CD4-positive, alpha-beta T cell treated with Interleukin-17A for 4 hours (primary cell): ENCODE data around the gene GTF2F1.
"Not testable (repeated sequence)": the region's sequence is repeated elsewhere in the genome, so short reads cannot be mapped to it uniquely, and the experiment has no call there.

Experiments used
- DNase-seq: peaks from one replicate; pipeline ENCODE4 v3.0.0-alpha.2; 2020; ENCODE audit warnings: mixed read lengths

Gene GTF2F1

GRCh38 chr19:6416658-6417405, 23.9 kb upstream of the GTF2F1 start:
- no peak for DNase-seq

GRCh38 chr19:6415591-6416190, 22.7 kb upstream of the GTF2F1 start:
- DNase-seq, result no peak

GRCh38 chr19:6414793-6415590, 22.0 kb upstream of the GTF2F1 start:
- no peak for DNase-seq

- no peak for DNase-seq
Measured at GRCh38 chr19:6413721-6414643, 21.0 kb upstream of the GTF2F1 start.

GRCh38 chr19:6413291-6413690, 20.3 kb upstream of the GTF2F1 start:
- DNase-seq, result no peak

GRCh38 chr19:6412447-6413091, 19.6 kb upstream of the GTF2F1 start:
- peak; percentile 67 for DNase-seq

- no peak for DNase-seq
Measured at GRCh38 chr19:6412061-6412446, 19.1 kb upstream of the GTF2F1 start.

- no peak for DNase-seq
Measured at GRCh38 chr19:6409346-6409745, 16.4 kb upstream of the GTF2F1 start.

GRCh38 chr19:6406401-6406800, 13.4 kb upstream of the GTF2F1 start:
- DNase-seq, result no peak

- DNase-seq, result no peak
Measured at GRCh38 chr19:6402837-6403608, 10.1 kb upstream of the GTF2F1 start.

- DNase-seq, result no peak
Measured at GRCh38 chr19:6402058-6402457, 9.1 kb upstream of the GTF2F1 start.

- DNase-seq, result not testable (repeated sequence)
Measured at GRCh38 chr19:6400062-6400944, 7.3 kb upstream of the GTF2F1 start.

- no peak for DNase-seq
Measured at GRCh38 chr19:6396305-6396704, 3.3 kb upstream of the GTF2F1 start.

GRCh38 chr19:6394831-6395230, 1.9 kb upstream of the GTF2F1 start:
- DNase-seq, result no peak

GRCh38 chr19:6393983-6394412, 1.0 kb upstream of the GTF2F1 start:
- peak; percentile 84 for DNase-seq

GRCh38 chr19:6392221-6393073, 517 bp downstream of the GTF2F1 start:
- no peak for DNase-seq

- no peak for DNase-seq
Measured at GRCh38 chr19:6387372-6387771, 5.6 kb downstream of the GTF2F1 start.

GRCh38 chr19:6384381-6384780, 8.6 kb downstream of the GTF2F1 start:
- no peak for DNase-seq

GRCh38 chr19:6383188-6383587, 9.8 kb downstream of the GTF2F1 start:
- DNase-seq, result no peak
